Neural crest cell (in vitro differentiated cells): ENCODE data around the gene TRAK2. TPM values are rescaled to one million over a fixed set of nuclear protein-coding genes. Genes with fewer than 3 reads are reported as not detected.
"Not testable (repeated sequence)": the region's sequence is repeated elsewhere in the genome, so short reads cannot be mapped to it uniquely, and the experiment has no call there.

Experiments used
- DNase-seq: peaks from one replicate; pipeline ENCODE4 v3.0.0; 2021; ENCODE audit warnings: low read depth, mixed read lengths, low spot score
- H3K27ac Mint-ChIP-seq: one replicate; pipeline ENCODE4 v1.8.0; 2021; ENCODE audit warnings: mild to moderate bottlenecking, mixed read lengths; ENCODE audit not compliant: unreplicated experiment
- H3K27me3 Mint-ChIP-seq: 2 replicates; pipeline ENCODE4 v1.8.0; 2021; ENCODE audit warnings: low read depth, mild to moderate bottlenecking, mixed read lengths
- H3K36me3 Mint-ChIP-seq: 2 replicates; pipeline ENCODE4 v1.8.0; 2021; ENCODE audit warnings: low read depth, mild to moderate bottlenecking, mixed read lengths
- H3K4me1 Mint-ChIP-seq: 2 replicates; pipeline ENCODE4 v1.8.0; 2021; ENCODE audit warnings: mixed read lengths
- H3K4me3 Mint-ChIP-seq: one replicate; pipeline ENCODE4 v1.8.0; 2021; ENCODE audit warnings: mild to moderate bottlenecking, mixed read lengths
- H3K9me3 Mint-ChIP-seq: 2 replicates; pipeline ENCODE4 v1.8.0; 2021; ENCODE audit warnings: mixed read lengths
- total RNA-seq: library from RNA; stranded (reverse); gene quantifications from 2 replicates; pipeline ENCODE4 v1.2.1, GENCODE V29; 2021
- TF ChIP-seq, protein P1 (sequence below): fragments of 200-600 bp; sonication (generic); conservative IDR thresholded peaks from 2 replicates; pipeline ENCODE4 v1.5.0; 2021; ENCODE audit warnings: antibody characterized with exemption, mild to moderate bottlenecking

The TRAK2 gene
- total RNA-seq, 1 donor from 2014 or later: 14.2 TPM

DNA sequence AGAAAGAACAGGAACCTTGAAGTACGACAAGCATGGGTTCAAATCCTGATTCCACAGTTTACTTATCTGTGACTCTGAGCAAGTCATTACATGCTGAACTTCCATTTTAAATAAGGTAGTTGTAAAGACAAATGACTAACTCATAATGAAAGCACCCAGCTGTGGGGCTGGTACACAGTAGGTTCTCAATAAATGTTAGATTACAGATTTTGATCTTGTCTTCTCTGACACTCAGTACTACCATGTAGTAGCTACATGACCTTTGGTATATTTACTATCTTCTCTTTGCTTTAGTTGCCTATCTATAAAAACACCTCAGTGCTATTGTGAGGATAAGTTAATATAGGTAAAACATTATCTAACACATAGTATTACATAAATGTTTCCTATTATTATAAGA lies 3.2 kb downstream of the TRAK2 start:
- Mint-ChIP-seq H3K9me3 (no peaks in the 10 kb centered on the region), H3K27ac (no peak overlapping the region), H3K36me3 (no peaks in the 10 kb centered on the region), H3K4me1 (peaks cover 22% of the 10 kb centered on the region), H3K4me3 (peak overlapping the region; percentile 58), H3K27me3 (no peaks in the 10 kb centered on the region)
- TF ChIP-seq, protein P1, sequence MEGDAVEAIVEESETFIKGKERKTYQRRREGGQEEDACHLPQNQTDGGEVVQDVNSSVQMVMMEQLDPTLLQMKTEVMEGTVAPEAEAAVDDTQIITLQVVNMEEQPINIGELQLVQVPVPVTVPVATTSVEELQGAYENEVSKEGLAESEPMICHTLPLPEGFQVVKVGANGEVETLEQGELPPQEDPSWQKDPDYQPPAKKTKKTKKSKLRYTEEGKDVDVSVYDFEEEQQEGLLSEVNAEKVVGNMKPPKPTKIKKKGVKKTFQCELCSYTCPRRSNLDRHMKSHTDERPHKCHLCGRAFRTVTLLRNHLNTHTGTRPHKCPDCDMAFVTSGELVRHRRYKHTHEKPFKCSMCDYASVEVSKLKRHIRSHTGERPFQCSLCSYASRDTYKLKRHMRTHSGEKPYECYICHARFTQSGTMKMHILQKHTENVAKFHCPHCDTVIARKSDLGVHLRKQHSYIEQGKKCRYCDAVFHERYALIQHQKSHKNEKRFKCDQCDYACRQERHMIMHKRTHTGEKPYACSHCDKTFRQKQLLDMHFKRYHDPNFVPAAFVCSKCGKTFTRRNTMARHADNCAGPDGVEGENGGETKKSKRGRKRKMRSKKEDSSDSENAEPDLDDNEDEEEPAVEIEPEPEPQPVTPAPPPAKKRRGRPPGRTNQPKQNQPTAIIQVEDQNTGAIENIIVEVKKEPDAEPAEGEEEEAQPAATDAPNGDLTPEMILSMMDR: no peak
- DNase-seq: no peak

DNA sequence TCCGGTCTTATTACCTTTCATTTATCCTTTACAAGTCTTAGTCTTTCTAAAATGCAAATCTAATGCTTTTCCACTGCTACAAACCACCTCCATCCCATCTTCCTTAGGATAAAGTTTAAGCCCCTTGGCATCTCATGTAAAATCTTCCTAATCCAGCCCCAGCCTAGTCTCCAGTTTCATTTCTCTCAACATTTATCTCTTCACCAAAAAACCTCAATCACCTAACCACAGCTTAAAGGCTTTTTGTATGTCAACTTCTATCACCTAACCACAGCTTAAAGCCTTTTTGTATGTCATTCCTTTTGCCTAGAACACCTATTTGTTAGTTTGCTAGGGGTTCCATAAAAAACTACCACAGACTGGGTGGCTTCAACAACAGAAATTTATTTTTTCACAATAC lies 4.2 kb downstream of the TRAK2 start:
- H3K27me3 Mint-ChIP-seq: no peaks in the 10 kb centered on the region
- no peak for DNase-seq
- peaks cover 15% of the 10 kb centered on the region for H3K4me1 Mint-ChIP-seq
- H3K36me3 Mint-ChIP-seq: no peaks in the 10 kb centered on the region
- H3K9me3 Mint-ChIP-seq: no peaks in the 10 kb centered on the region
- TF ChIP-seq, protein P1: no peak
- peak overlapping the region; percentile 15 for H3K4me3 Mint-ChIP-seq
- H3K27ac Mint-ChIP-seq: no peak overlapping the region

DNA sequence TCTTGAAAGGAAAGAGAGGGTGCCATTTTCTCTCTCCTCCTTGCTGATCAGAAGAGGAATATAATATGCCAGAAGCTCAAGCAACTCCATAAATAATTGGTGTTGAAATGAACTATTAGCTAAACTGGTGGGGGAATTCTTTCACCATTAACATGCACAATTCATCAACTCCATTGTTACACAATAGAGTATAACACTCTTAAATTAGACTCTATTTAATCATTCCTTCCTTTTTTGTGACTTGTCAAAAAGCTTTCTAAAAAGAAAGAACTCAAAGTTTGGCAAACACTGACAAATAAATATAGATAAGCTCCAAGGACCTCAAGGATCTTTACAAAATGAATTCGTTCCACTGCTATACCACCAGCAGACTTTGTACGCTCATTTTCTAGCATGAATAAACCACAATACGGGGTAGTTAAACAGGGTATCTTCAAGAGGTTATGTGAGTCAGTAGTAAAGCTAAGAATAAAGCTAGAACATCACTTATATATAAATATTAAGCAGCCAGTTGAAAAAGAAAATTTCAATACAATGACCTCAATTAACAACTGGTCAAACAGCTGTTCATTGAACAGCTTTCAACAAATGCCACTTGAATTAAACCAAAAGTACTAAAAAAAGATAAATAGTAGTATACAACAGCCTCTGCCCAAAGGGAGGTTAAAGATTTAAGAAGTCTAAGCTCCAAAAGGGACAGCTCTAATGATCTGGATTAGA lies 6.4 kb downstream of the TRAK2 start:
- Mint-ChIP-seq H3K4me1 (peaks cover 3% of the 10 kb centered on the region), H3K4me3 (no peak overlapping the region), H3K36me3 (no peaks in the 10 kb centered on the region), H3K27me3 (no peaks in the 10 kb centered on the region), H3K27ac (no peak overlapping the region), H3K9me3 (no peaks in the 10 kb centered on the region)
- TF ChIP-seq, protein P1: no peak
- no peak for DNase-seq

DNA sequence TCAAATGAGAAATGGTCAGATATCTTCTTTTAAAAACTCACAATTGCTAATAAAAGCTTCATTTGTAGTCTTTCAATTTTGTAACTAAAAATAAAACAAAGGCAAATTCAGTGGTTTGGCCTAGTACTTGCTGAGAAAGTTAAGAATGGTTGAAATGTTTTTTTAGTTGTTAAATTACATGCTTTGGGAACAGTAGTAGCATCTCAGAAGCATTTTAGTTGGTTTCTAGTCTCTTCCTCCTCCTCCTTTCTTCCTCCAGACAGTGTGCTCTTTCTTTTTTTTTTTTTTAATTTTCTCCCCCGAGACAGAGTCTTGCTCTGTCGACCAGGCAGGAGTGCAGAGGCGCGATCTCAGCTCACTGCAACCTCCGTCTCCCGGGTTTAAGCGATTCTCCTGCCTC lies 9.8 kb downstream of the TRAK2 start:
- Mint-ChIP-seq H3K9me3 (no peaks in the 10 kb centered on the region), H3K36me3 (no peaks in the 10 kb centered on the region), H3K27ac (no peak overlapping the region)

DNA sequence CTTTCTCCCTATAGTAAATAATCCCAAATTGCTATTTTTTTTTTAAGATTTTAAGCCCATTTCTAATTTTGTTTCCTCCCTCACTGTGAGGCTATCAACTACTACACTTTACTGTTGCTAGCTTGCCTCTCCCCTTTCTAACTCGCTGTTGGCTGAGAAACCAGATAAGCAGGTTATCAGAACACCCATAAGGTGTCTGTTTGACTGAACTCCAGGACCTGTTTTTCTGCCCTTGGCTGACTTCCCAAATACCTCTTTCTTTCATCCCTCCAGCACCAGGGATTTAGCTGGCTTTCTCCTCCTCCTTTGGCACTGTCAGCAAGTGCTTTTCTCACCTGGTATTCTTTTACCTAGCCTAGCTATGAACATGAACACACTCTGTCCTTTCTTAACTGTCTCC lies 11.1 kb downstream of the TRAK2 start:
- H3K9me3 Mint-ChIP-seq: no peaks in the 10 kb centered on the region
- no peak overlapping the region for H3K27ac Mint-ChIP-seq
- H3K36me3 Mint-ChIP-seq: no peaks in the 10 kb centered on the region
- no peak for DNase-seq
- TF ChIP-seq, protein P1: no peak
- no peak overlapping the region for H3K4me3 Mint-ChIP-seq
- no peaks in the 10 kb centered on the region for H3K27me3 Mint-ChIP-seq
- no peaks in the 10 kb centered on the region for H3K4me1 Mint-ChIP-seq

More for the DNA sequence above, 9.8 kb downstream of the TRAK2 start:
- TF ChIP-seq, protein P1: no peak
- Mint-ChIP-seq H3K4me1 (no peaks in the 10 kb centered on the region), H3K27me3 (no peaks in the 10 kb centered on the region), H3K4me3 (no peak overlapping the region)
- DNase-seq: no peak

DNA sequence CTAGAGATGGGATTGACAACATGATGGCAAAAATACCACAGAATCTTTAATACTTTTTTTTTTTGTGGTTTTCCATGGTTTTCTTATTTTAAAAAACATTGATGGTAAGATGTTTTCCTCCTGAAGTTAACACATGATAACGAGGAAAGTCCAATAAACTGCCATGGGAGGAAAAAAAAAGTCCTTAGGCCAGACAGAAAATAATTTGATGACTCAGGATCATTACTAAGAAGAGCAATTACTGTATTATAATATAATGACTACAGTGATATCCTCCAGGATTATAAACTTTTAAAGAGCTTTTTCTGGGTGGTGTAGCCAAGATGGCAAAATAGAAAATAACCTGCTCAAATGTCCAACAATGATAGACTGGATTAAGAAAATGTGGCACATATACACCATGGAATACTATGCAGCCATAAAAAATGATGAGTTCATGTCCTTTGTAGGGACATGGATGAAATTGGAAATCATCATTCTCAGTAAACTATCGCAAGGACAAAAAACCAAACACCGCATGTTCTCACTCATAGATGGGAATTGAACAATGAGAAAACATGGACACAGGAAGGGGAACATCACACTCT lies 11.8 kb downstream of the TRAK2 start:
- H3K9me3 Mint-ChIP-seq, H3K4me1 Mint-ChIP-seq, H3K4me3 Mint-ChIP-seq, DNase-seq, H3K27ac Mint-ChIP-seq, H3K36me3 Mint-ChIP-seq, H3K27me3 Mint-ChIP-seq: not testable (repeated sequence)
